ENCODE results near the gene CPA2.

Gene CPA2

DNA sequence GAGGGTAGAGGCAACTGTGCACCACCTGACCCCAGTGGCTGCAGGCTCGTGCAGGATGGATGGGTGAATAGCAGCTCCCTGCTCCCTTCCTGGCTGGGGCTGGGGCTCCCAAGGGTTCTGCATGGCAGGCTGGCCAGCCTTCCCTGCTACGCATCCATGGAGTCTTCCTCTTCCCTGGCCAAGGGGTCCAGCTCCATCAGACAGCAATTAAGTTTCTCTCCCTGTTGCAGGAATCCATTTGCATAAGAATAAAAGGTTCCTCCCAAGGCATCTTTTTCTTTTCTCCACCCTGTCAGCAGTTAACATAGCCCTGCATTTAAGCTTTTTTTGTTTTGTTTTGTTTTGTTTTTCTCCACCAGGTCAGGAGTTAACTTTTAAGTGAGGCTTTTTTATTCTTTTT is 10.0 kb upstream of the CPA2 start:
- DNase-seq = no peak

DNA sequence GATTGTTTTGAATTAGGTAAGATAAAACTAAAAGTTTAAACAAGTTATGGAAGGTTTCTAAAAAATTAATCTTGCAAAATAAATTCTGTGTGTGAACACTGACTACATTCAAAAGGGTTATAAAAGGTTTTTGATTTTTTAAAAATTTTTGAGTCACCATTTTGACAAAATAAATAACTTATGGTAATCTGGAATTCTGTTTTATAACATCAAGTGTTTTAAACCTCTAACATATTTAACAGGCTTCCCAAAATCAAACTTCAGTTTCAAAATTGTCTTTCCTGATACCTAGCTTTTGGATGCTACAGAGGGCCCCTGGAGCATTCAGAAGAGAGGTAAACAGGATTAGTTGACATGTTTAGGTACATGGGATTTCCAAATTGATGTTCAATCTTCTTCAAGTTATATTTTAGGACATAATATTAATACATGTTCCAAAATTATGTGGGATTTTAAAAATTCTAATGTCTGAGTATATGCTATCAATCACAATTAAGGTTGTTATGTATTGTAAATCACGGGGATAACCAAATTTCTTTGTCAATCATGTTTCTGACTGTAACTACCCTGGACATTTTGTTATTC is 8.1 kb upstream of the CPA2 start:
- no peak for DNase-seq

DNA sequence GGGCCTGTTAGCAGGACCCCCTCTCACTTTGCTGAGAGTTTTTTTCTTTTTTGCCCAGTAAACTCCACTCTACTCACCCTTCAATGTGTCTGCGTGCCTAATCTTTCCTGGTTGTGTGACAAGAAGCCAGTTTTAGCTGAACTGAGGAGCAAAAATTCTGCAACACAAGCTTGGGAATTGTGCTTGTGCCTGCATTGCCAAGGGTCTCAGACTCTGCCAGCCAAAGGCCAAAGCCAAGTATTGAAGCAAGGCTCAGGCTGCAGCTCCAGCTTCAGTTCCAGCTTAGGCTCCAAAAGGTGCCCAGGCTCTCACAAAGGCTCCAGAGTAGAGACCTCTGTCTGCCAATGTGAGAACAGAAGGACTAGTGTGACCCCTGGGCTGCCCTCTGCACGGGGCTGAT is 4.2 kb upstream of the CPA2 start:
- DNase-seq = no peak

DNA sequence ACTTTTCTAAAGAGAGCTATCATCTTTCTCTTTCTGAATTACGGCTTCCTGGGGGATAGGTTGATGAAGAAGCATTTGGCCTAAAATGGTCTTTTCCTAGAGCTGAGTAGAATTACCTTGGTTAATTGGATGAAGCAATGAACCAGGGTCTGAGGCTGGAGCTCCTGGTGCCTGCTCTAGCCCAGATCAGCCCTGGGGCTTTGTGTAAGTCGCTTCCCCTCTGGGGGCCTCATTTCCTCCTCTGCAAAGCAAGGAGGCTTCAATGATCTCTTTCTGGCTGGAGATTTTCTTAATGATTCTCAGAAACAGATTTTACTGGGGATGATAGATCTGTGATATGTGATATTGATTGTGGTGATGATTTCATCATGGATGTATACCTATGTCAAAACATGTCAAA is 3.5 kb upstream of the CPA2 start:
- DNase-seq = no peak

DNA sequence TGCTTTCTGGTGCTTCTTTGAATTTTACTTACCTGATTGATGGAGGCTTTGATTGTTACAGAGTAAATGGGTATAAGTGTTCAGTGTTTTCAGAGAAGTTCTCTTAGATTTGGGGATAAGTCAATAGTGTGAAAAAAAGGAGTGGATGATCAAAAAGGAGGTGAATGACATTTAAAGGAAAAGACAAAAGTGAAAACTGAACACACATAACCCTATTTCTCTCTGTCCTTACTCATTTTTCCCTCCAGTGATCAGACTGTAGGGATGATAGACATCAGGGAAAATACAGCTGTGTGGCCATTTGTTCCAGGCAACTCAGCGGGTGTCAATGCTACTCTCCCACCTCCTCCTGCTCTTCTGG is 278 bp downstream of the CPA2 start:
- no peak for DNase-seq

DNA sequence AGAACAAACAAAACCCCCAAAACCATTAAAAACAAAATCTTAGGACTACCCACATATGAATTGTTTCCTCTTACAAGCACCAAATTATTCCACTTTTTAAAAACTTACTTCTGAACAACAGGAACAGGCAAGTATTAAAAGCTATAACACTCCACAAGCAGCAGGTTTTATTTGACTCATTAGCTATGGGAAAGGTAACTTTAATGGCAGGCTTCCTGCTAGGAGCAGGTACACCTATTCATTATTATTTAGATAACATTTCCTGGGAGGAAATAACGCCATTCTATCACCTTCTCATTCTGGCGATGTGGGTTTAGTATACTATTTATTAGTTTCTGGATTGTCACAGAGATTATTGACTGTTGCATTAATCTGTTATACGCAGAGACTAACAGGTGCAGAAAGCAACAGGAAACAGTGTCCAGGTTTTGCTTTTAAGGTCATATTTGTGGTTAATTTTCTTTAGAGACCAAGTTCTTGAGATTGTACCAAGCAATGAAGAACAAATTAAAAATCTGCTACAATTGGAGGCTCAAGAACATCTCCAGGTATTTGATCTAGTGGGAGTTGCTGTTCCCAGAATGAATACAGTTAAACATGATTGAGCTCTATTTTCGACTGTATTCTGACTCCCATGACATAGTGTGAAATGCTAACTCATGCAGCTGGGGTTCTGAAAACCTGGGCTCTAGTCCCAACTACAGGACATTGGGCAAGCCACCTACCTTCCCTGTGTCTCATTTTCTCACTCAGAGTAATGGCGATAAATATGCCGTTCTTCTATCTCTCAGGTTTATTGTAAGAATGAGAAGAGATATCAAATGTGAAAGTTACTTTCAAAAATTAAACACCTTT is 2.0 kb downstream of the CPA2 start:
- DNase-seq = no peak

DNA sequence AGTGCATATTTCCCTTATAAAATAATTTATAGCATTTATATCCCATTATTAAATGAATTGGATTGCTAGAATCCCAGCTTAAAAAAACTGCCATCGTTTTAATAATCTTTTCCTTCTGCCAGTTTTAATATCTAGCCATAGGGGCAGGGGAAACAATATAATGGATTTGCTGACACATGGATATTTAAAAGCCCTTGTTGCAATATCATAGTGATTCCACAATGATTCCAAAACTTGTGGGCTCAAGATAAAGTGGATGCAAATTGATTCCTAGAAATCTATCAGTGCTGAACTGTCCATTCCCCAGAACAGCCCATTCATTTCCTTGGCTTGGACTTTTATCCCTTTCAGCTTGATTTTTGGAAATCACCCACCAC is 2.6 kb downstream of the CPA2 start:
- no peak for DNase-seq

DNA sequence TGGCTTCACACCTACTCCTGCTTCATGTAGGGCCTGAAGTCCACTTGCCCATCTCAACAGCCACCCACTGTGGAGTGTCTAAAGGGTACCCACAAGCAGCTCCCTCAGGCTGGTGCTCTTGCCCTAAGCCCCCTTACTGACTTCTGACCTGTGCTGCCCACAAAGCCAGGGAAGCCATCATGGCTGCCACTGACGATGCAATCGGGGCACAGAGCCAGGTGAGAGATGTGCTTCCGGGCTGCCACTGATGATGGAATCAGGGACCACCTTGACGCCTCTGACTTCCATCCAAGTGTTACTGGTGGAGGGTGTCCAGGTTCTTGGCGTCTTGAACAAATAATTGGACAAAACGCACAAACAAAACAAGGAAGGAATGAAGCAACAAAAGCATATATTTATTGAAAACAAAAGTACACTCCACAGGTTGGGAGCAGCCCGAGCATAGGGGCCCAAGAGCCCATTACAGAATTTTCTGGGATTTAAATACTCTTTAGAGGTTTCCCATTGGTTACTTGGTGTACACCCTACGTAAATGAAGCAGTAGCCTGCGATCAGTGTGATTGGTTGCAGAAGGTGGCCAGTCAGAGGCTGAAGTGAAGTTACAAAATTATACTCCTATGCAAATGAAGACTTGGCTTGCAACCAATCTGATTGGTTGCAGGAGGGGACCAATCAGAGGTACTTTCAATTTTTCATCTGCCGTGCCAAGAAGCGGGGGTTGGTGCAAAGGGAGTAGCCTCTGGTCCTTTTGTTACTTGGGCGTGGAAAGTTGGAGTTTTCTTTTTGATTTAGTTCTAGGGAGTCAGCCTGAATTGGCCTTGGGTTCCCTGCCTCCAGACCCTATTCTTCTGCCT is 4.5 kb downstream of the CPA2 start:
- no peak for DNase-seq

DNA sequence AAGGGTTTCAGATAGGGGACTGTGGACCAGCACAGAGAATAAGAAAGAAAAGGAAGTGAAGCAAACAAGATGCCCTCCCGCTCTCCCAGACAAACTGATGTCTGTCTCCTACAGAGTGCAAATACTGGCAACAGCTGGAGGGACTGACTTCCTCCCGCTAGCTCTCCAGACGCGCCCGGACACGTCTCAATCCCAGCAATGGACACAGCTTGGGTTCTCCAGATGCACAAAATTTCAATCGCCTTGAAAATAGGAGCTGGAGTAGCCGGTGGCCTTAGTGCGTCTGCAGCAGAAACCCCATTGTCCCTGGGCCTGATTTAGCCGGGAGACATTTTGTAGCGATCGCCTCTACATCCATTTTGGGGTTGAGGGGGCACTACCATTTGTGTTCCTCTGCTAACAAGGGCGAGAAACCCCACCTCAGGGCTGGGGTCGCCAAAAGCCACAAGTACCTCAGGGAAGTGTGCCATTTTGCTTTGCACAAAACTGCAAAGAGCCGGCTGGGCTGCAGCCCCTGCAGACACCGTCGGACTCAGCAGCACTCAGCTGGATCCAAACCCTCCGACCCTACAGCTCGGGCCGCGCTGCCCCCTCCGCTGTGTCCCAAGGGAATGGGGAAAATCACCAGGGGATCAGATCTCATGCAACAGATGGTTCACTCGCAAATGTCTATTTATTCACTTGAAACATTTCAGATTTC is 5.9 kb downstream of the CPA2 start:
- DNase-seq = peak; percentile 63

- DNase-seq = peak; percentile 93
Observed at GRCh38 chr7:130273081-130273932, 6.6 kb downstream of the CPA2 start.

GRCh38 chr7:130273933-130274255 is 7.2 kb downstream of the CPA2 start:
- DNase-seq = peak; percentile 72

GRCh38 chr7:130274296-130274695 is 7.6 kb downstream of the CPA2 start:
- DNase-seq = no peak

- DNase-seq = no peak
Observed at GRCh38 chr7:130274983-130275591, 8.4 kb downstream of the CPA2 start.

DNA sequence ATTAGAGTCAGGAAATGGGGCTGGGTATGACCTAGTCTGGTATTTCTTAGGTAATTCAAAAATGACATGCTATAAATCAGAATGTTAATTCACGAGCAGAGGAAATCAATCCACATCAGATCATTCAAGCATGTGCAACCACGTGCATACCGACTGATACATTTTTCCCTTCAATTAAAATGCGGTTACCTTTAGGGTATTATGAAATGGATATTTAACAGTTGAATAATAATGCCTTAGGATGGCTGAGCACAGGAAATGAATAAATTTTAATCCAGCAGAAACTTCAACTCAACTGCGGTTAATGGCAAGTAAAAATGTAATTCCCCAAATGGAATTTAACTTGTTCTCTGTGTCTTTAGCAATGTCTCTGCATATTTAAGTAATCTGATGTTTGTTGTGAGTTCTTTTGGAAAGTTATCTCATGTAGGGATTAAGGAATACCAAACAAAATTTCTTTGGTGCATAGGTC is 9.2 kb downstream of the CPA2 start:
- no peak for DNase-seq

DNA sequence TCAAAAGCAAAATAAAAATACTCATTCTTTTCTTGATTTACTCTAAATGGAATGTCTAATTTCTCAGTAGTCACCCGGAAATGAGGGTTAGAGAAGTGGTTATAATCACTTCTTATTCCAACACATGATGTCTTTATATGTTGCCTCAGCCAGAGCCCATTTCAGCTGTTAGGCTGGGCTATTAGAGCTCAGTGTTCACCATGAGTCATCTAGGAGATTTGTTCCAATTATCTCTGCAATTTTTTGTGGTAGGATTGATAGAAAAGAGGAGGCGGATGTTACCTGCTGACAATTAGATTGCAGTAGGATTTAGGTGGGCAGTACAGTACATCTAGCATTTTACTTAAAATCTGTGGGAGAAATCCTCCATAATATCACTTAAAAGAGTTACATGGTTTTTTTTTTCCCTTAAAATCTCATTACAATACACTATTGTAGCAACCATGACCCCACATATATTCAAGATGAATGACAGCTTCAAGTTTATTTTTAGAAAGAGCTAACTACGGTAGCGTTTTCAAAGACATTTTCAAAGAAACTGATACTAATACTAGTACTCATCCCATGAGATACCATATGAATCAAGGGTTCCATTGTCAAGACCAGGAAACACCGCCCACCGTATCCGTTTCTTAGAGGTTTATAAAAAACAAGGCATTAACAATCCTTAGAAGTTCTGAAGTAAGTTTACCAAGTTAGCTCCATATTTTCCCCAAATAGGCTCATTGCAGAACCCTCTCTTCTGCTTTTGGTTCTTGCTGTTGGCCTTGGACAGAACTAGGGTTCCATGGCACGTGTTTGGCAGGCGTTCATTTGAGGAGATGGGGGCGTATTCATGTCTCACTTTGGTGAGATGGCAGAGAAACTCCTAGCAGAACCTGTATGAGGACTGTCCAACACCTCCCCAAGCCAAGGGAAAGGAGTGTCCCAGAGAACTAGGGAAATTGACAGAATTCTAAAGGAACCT is 10.4 kb downstream of the CPA2 start:
- DNase-seq = no peak

- peak; percentile 84 for DNase-seq
Observed at GRCh38 chr7:130277763-130278643, 11.3 kb downstream of the CPA2 start.

DNA sequence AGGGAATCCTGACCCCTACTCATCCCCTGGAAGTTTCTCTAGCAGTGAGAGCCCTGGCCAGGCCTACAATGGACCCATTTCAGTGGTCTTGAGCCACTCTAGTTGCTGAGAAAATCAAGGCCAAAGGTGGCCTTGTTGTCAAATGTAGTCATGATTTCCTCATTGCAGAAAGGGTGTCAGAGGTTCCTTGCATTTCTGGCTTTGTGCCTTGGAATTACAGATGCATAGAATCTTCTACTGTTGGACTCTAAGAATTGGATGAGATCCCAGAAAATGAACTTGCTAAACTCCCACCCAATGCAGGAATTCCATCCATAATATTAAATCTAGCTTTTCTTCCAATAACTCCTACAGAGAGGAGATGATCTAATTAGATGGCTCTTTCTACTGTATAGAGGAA is 12.2 kb downstream of the CPA2 start:
- DNase-seq = peak; percentile 64

DNA sequence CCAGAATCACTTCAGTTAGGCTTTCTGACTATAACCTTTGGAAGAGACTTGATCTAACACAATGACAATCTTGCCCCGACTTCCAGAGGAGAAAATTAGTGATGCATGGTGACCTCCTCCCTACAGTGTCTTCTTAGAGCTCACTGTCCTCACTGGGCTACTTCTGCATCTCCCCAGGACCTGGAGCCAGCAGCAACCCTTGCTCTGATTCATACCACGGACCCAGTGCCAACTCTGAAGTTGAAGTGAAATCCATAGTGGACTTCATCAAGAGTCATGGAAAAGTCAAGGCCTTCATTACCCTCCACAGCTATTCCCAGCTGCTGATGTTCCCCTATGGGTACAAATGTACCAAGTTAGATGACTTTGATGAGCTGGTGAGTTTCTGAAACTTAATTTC is 12.6 kb downstream of the CPA2 start:
- no peak for DNase-seq

- no peak for DNase-seq
Observed at GRCh38 chr7:130279906-130280305, 13.2 kb downstream of the CPA2 start.

DNA sequence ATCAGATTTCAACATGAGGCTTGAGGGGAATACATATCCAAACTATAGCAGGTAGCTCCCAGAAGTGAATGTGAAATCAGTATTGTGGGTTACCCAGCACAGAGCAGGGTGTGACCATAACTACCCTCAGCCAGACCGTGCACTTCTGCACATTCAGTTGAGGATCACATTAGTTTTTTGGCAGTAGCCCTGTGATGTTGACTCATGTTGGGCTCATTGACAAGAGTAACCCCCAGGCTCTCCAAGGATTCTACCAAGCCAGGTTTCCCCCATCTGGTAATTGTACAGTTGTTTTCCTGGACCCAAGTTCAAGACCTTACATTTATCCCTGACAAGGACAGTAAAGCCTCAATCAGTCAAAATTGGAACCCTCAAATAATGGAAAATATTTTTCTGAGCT is 14.6 kb downstream of the CPA2 start:
- DNase-seq = peak; percentile 89
